HG02884 (cell line): ENCODE data around the gene CHMP4A.
"Not testable (repeated sequence)": the region's sequence is repeated elsewhere in the genome, so short reads cannot be mapped to it uniquely, and the experiment has no call there.

Experiments
- ATAC-seq: cut with Tn5 transposase; IDR thresholded peaks from one replicate; pipeline ENCODE4 v1.9.1; 2021; ENCODE audit warnings: mild to moderate bottlenecking, moderate library complexity; ENCODE audit not compliant: unreplicated experiment

The CHMP4A gene

GRCh38 chr14:24247422-24247821, 34.1 kb upstream of the CHMP4A start:
- ATAC-seq, result no peak

GRCh38 chr14:24246765-24247212, 33.5 kb upstream of the CHMP4A start:
- ATAC-seq, result no peak

GRCh38 chr14:24245350-24245749, 32.1 kb upstream of the CHMP4A start:
- not testable (repeated sequence) for ATAC-seq

GRCh38 chr14:24243336-24243836, 30.1 kb upstream of the CHMP4A start:
- ATAC-seq, result no peak

- peak; percentile 73 for ATAC-seq
Measured at GRCh38 chr14:24241829-24242443, 28.6 kb upstream of the CHMP4A start.

GRCh38 chr14:24240110-24240918, 27.0 kb upstream of the CHMP4A start:
- no peak for ATAC-seq

GRCh38 chr14:24238527-24239037, 25.3 kb upstream of the CHMP4A start:
- ATAC-seq, result no peak

GRCh38 chr14:24238123-24238522, 24.8 kb upstream of the CHMP4A start:
- no peak for ATAC-seq

- no peak for ATAC-seq
Measured at GRCh38 chr14:24237463-24237955, 24.2 kb upstream of the CHMP4A start.

GRCh38 chr14:24236689-24237462, 23.6 kb upstream of the CHMP4A start:
- no peak for ATAC-seq

GRCh38 chr14:24235804-24236688, 22.8 kb upstream of the CHMP4A start:
- ATAC-seq, result no peak

- ATAC-seq, result no peak
Measured at GRCh38 chr14:24234095-24235005, 21.1 kb upstream of the CHMP4A start.

GRCh38 chr14:24233538-24233866, 20.2 kb upstream of the CHMP4A start:
- ATAC-seq, result no peak

- ATAC-seq, result peak; percentile 39
Measured at GRCh38 chr14:24232645-24233537, 19.6 kb upstream of the CHMP4A start, which contains the start of gene GMPR2. TSS of gene GMPR2 (plus strand) at chr14:24232929. CDS start at chr14:24233254, 325 bp downstream.

GRCh38 chr14:24232121-24232644, 18.9 kb upstream of the CHMP4A start, which contains the start of gene NEDD8:
TSS of gene NEDD8 (minus strand) at chr14:24232367. CDS start at chr14:24232267, 100 bp downstream.
- peak; percentile 63 for ATAC-seq

GRCh38 chr14:24231263-24232120, 18.2 kb upstream of the CHMP4A start:
- ATAC-seq, result peak; percentile 13

GRCh38 chr14:24228902-24229301, 15.6 kb upstream of the CHMP4A start:
- no peak for ATAC-seq
